Skin epidermis (tissue), 12 donors: ENCODE measurements around the gene SUOX.
A peak's percentile ranks its signal among the peaks of the same experiment; 100 is the strongest.
"Not testable (repeated sequence)": the region's sequence is repeated elsewhere in the genome, so short reads cannot be mapped to it uniquely, and the experiment has no call there.

Source experiments
- H3K27ac ChIP-seq, 21 experiments: fragments of 200-600 bp; sonication (generic) in 11 of 21; one replicate each; pipeline ENCODE4 v1.5.0; 2020; ENCODE audit warnings: mild to moderate bottlenecking in 3 of 21, inconsistent platforms in 2 of 21, moderate library complexity in 2 of 21
- H3K4me3 ChIP-seq, 7 experiments: fragments of 200-600 bp; sonication (generic) in 2 of 7; one replicate each; pipeline ENCODE4 v1.5.0; 2020; ENCODE audit warnings: inconsistent platforms in 2 of 7, mild to moderate bottlenecking in 2 of 7, moderate library complexity in 1 of 7

SUOX gene

DNA sequence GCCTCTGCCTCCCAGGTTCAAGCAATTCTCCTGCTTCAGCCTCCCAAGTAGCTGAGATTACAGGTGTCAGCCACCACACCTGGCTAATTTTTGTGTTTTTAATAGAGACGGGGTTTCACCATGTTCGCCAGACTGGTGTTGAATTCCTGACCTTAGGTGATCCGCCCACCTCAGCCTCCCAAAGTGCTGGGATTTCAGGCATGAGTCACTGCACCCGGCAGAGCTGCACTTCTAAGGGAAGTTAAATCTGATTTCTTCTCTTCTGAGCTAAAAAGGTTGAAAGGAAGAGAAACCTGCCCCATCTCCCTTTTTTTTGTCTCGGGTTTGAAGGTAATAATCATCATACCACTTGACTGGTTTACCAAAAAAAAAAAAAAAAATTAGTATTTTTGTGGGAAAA, 15.2 kb upstream of the SUOX start:
- not testable (repeated sequence) for H3K4me3 ChIP-seq

DNA sequence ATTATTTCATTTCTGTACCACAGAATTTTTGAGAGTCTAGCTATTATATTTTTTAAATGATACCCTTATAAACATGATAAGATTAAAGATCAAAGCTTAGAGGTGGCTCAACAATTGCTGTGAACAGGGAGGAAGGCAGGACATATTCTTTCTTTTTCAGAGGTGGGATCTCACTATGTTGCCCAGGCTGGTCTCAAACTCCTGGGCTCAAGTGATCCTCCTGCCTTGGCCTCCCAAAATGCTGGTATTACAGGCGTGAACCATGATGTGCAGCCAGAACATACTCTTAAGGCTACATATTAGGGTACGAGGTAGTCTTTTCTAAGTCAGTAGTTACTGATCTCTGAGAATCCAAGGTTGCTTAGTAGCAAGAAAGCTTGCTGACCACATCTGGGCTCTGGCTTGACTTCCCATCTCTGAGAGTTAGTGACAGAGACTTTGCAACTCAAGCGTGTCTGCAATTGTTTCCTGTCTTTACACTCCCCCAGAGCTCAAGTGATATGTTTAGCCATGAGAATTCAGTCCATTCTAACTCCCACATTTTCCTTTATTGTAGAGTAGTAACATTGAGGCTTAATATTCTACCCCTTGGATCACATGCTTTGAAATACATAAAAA, 14.6 kb upstream of the SUOX start:
- Histone ChIP-seq H3K27ac (no peak overlapping the region), H3K4me3 (no peak overlapping the region)

More for the DNA sequence above, 15.2 kb upstream of the SUOX start:
- not testable (repeated sequence) for H3K27ac ChIP-seq

DNA sequence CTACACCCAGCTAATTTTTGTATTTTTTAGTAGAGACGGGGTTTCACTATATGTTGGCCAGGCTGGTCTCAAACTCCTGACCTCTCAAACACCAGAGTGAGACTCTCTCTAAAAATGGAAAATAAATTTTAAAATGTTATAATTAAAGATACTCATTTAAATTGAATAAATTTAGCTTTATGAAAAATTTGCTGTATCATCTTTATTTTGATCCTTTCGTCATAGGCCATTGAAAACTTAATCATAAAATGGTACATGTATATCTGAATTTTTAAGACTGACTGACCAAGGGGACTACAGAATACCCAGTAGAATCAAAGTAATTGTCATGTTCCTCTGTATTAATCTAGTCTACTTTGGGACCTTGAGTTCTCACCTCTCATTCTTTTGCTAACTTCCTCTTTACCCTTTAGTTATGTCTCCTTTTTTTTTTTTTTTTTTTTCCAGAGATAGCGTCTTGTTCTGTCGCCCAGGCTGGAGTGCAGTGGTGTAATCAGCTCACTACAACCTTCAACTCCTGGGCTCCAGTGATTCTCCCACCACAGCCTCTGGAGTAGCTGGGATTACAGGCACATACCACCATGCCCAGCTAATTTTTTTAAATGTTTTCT, 13.7 kb upstream of the SUOX start:
- Histone ChIP-seq H3K4me3 (no peak overlapping the region), H3K27ac (no peak overlapping the region)

DNA sequence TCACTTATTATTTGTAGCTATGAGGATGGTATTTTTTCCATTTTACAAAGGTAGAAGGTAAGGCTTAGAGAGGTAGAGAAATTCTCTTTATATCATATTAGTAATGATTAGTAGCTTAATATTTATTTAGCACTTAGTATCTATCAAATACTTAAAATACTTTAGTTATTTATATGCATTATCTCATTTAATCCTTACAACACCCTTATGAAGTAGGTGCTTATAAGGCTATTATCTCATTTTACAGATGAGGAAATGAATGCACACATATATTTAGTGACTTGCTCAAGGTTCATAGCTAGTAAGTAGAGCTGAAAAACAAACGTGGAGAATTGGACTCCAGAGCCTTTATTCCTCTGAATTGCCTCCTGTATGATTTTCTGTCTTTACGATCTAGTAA, 12.2 kb upstream of the SUOX start:
- H3K27ac ChIP-seq: no peak overlapping the region

DNA sequence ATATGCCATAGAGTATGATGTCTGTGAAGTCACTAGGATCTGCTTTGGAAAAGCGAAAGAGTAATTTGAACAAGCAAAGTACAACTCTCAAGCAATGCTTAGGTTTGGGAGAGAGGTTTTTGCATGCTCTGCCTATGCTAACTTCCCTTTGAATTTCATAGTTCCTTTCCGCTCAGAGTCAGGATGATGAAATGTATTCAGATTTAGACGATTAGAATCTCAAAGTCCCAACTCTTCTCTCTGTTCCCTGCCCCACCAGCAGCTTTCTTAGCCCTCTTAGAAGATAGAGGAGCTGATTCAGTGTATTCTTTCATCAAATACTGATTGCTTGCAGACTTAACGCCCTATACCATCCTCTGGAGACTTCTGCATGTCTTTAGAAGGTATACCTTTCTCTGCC, 11.7 kb upstream of the SUOX start:
- no peak overlapping the region for H3K4me3 ChIP-seq
- no peak overlapping the region for H3K27ac ChIP-seq

More for the DNA sequence above, 12.2 kb upstream of the SUOX start:
- H3K4me3 ChIP-seq: no peak overlapping the region

DNA sequence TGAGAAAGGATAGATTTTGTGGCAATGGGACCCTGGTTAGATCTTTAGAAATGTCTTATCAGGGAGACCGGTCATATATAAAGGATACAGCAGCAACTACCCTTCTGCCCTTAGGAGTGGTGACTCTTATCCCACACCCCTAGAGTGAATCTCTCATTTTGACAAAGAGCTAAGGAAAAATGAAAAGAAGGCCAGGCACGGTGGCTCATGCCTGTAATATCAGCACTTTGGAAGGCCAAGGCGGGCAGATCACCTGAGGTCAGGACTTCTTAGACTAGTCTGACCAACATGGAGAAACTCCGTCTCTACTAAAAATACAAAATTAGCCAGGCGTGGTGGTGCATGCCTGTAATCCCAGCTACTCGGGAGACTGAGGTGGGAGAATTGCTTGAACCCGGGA, 11.1 kb upstream of the SUOX start:
- not testable (repeated sequence) for H3K4me3 ChIP-seq, H3K27ac ChIP-seq

DNA sequence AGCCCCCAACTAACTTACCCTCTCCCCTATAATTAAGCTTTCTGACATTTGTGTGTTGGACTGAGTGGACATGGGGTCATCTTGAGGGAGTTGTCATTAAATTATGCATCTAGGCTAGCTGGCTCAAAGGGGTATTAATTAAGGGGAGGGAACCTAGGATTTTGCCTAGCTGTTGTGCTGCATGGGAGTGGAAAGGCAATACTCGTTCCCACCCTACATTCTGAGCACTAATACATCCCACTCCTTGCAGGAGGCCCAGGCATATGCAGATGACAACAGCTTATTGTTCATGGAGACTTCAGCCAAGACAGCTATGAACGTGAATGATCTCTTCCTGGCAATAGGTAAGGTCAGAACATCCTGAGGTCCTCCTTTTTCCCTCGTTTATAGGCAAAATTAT, 6.0 kb upstream of the SUOX start:
- Histone ChIP-seq H3K4me3 (no peak overlapping the region), H3K27ac (no peak overlapping the region)

DNA sequence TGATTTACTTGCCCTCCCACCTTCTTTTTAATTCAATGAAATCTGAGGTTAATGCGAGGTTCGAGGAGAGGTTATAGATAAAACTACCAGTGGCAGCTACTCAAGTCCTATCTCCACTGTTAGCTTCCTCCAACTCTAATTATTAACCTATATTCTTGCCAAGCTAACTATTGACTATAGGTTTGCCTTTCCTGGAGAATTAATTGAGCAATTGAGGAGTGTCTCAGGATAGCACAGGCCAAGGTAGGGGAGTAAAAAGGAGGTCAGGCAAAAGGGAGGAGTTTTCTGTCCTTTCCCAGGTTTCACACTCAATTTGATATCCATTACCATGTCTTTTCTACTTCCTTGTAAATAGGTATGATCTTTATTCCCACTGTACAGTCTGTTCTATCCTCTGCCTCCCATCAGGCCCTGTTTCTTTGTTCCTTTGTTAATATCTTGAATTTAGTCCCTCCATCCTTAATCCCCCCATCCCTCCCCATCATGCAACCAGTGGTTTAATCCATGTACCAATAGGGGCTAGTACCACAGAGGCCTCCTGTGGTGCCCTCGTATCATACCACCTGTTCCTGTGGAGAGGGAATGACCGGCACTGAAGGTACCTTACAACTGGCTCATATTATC, 3.7 kb upstream of the SUOX start:
- no peak overlapping the region for H3K4me3 ChIP-seq
- H3K27ac ChIP-seq: no peak overlapping the region

DNA sequence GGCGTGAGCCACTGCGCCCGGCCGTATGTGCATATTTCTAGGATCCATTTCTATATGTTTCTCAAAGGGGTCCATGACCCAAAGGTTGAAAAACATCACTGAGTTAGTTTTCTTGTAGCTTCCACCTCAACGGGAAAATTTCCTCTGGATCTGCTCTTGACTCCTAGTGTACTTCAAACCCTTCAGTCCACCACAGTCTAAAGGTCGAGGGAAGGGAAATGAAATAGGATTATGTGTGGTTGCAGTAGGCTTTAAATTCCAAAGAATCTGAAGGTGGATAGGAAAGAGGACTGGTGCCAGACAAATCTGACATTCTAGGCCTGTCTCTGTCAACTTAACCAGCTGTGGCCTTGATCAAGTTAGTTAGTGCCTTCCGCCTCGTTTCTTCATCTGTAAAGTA, 1.7 kb upstream of the SUOX start:
- Histone ChIP-seq H3K4me3 (no peak overlapping the region), H3K27ac (peak overlapping the region in 2 of 21 experiments; percentile 8 to 10)

DNA sequence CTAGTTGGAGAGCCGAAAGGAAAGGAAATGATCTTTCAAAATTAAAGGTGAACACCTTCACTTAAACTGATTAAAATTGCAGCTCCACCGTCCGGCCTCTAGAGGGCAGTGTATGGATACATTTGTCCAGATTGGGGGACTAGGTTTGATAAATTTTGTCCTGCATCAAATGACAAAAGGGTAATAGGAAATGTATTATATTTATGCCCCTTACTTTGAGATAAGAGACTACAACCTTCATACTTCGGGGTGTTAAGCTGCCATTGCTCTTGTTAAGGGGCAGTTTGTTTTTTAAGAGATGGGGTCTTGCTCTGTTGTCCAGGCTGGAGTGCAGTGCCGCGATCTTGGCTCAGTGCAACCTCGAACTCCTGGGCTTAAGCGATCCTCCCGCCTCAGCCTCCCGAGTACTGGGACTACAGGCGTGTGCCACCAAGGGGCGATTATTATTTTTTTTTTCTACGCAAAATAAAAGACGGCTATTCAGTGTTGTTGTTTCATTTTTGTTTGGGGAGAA, 818 bp upstream of the SUOX start:
- peak overlapping the region in 18 of 21 experiments; percentile 18 to 76 (median 52) for H3K27ac ChIP-seq
- H3K4me3 ChIP-seq: peak overlapping the region; percentile 38 to 51 (median 41)

DNA sequence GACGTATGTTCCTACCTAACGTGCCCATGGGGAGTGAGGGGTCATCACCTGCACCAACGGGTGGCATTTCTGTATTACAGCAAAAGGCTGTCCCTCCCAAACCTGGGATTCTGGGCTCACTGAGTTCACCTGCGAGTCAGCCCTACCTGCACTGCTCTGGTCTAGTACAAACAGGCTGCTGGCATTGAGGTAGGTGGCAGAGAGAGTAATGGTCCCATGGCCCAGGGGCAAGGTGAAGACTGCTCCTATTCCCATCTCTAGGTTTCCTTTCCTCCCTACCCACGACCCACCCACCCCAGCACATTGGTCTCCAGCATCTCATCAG, 421 bp downstream of the SUOX start:
- H3K27ac ChIP-seq: peak overlapping the region in 18 of 21 experiments; percentile 25 to 80 (median 68)
- H3K4me3 ChIP-seq: peak overlapping the region; percentile 38 to 51 (median 41)

DNA sequence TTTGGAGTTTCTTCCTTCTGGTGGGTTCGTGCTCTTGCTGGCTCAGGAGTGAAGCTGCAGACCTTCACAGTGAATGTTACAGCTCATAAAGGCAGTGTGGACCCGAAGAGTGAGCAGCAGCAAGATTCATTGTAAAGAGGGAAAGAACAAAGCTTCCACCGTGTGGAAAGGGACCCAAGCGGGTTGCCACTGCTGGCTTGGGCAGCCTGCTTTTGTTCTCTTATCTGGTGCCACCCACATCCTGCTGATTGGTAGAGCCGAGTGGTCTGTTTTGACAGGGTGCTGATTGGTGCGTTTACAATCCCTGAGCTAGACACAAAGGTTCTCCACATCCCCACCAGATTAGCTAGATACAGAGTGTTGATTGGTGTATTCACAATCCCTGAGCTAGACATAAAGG, 2.4 kb downstream of the SUOX start:
- not testable (repeated sequence) for H3K4me3 ChIP-seq, H3K27ac ChIP-seq

DNA sequence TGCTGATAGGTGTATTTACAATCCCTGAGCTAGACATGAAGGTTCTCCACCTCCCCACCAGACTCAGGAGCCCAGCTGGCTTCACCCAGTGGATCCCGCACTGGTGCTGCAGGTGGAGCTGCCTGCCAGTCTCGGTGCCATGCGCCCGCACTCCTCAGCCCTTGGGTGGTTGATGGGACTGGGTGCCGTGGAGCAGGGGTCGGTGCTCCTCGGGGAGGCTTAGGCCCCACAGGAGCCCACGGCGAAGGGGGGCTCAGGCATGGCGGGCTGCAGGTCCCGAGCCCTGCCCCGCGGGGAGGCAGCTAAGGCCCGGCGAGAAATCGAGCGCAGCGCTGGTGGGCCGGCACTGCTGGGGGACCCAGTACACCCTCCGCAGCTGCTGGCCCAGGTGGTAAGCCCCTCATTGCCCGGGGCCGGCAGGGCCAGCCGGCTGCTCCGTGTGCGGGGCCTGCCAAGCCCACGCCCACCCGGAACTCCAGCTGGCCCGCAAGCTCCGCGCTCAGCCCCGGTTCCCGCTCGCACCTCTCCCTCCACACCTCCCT, 3.0 kb downstream of the SUOX start:
- peak overlapping the region in 1 of 21 experiments; percentile 42 for H3K27ac ChIP-seq
- H3K4me3 ChIP-seq: peak overlapping the region in 1 of 7 experiments; percentile 23

DNA sequence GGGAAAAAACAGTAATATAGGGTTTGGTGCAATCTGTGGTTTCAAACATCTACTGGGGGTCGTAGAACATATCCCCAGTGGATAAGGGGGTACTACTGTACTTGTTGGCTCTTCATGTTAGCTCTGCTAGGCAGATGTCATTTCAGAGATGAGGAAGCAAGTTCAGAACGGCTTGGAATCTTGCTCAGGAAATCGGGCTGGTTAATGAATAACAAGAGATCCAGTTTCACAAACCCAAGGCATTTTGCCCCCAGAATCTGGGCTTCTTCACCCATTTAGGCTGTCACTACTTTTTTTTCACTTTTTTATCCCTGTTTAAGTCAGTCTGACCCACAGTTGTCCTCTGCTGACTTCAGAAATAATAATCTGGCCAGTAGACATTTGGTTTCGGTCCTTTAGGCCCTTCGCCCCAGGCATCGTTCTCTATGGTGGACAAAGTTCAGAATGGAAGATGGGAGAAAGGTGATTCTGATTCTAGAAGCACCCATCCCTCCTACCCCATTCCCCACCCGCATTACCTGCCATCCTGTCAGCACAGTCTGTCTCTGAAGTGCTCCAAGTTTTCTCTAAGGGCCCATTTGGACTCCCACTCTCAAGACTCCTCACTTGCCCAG, 4.5 kb downstream of the SUOX start:
- no peak overlapping the region for H3K27ac ChIP-seq
- H3K4me3 ChIP-seq: no peak overlapping the region

DNA sequence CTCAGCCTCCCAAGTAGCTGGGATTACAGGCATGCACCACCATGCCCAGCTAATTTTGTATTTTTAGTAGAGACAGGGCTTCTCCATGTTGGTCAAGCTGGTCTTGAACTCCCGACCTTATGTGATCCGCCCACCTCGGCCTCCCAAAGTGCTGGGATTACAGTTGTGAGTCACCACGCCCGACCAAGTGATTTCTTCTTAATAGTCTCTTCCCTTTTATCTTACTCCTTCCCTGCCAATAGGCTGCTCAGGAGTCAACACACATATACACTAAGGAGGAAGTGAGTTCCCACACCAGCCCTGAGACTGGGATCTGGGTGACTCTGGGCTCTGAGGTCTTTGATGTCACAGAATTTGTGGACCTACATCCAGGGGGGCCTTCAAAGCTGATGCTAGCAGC, 6.3 kb downstream of the SUOX start:
- H3K27ac ChIP-seq, H3K4me3 ChIP-seq: not testable (repeated sequence)

DNA sequence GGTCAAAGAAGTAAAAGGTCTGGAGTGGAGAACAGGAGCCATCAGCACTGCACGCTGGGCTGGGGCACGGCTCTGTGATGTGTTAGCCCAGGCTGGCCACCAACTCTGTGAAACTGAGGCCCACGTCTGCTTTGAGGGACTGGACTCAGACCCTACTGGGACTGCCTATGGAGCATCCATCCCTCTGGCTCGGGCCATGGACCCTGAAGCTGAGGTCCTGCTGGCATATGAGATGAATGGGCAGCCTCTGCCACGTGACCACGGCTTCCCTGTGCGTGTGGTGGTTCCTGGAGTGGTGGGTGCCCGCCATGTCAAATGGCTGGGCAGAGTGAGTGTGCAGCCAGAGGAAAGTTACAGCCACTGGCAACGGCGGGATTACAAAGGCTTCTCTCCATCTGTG, 7.1 kb downstream of the SUOX start:
- no peak overlapping the region for H3K27ac ChIP-seq
- H3K4me3 ChIP-seq: no peak overlapping the region

DNA sequence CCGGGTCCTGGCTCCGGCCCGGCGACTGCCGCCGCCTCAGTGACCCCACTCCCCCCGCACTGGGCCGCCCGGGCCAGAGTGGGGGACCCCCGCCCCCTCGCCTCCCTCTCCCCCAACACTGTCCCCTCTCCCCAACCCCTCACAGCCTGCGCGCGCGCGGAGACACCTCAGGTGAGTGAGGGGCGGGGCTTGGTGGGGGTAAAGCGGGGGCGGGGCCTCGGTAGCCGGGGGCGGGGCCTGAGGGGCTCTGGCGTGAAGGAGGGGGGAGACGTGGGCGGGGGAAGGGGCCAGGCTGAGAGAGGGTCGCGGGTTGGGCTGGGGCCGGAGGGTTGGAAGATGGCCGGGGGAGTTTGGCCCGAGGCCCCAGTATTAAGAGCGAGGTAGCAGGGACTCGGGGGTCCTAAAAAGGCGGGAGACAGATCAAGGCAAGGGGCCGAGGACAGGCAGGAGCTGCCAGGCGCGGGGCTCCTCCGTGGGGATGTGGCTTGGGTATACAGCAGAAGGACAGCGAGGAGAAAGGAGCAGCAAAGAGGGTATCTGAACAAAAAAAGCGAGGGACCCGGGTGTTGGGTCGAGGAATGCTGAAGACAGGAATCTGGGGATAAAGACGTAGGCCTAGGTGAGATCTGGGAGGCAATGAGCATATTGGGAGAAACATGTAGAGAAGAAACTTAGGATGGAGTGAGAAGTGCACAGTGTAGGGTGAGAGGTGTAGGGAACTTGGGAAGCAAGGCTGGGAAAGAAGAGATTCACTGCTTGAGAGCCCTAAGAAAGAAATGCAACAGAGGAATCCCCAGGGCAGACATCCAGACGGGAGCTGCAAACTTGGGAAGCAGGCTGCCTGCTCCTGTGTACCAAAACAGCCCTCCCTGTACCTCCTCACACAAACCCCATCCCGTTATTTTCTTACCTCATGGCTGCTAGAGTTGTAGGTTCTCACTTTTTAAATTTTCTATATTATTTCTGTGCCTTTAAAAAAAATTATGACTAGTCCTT, 10.8 kb downstream of the SUOX start:
- H3K27ac ChIP-seq: peak overlapping the region; percentile 65 to 97 (median 91)
- peak overlapping the region; percentile 67 to 95 (median 83) for H3K4me3 ChIP-seq

DNA sequence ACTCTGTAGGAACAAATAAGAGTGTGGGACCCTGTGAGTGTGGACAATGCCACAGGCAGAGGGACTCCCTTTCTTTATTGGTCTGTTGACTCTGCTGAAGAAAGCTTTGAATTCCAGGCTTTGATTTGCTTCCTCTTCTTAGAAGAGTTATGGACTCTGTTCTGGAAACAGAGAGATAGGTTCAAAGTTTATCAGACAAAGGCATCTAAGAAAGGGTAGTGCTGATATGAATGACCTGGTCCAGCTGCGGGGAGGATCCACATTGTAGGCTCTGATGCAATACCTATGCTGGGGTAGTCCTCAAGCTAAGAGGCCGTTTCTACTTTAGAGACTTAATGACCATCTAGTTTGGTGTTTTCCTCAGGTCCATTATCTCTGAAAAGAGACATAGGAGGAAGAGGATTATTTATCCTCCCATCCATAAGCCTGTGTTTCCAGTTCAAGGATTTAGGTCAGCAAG, 13.1 kb downstream of the SUOX start:
- Histone ChIP-seq H3K27ac (no peak overlapping the region), H3K4me3 (no peak overlapping the region)

DNA sequence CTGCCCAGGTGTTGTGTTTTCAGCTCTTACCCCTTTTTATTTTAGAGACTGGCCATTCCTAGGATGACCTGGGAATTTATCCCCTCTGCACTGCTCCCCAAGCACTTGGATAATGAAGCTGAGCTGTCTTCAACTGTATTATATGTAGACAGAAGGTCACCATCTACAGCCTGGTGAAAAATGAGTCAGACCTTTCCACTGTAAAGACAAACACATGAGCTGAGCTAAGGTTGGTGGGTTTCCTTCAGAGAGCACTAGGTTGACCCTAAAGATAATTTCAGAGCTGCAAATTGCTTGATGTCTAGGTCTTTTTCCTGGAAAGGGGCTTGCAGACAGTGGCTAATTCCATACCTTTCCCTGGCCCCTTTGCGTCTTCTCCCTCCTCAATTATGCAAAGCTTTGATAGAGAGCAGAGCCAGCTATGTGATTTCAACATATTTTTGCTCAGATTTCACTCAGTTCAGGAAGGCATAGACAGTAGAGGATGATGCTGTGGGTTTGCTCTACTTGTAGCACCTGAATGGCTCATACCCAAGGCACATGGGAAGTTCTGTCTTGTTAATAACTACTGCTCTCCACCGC, 14.5 kb downstream of the SUOX start:
- Histone ChIP-seq H3K27ac (no peak overlapping the region), H3K4me3 (no peak overlapping the region)
